ENCODE results near the gene SEH1L.

DNA sequence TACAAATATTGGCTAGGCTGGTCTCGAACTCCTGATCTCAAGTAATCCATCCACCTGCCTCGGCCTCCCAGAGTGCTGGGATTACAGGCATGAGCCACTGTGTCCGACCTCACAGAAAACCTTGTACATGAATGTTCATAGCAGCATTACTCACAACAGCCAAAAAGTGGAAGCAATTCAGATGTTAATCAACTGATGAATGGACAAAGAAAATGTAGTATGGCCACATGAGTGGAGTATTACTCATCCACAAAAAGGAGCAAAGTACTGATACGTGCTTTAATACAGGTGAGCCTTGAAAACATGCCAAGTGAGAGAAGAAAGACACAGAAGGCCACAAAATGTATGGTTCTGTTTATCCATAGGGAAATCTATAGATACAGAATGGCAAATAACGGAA lies 63.9 kb downstream of the SEH1L start:
- no peak for TF ChIP-seq ZEB2 (tag by site-specific recombination; IDR thresholded peaks at IDR 0.05)
- TF ChIP-seq, protein P1, sequence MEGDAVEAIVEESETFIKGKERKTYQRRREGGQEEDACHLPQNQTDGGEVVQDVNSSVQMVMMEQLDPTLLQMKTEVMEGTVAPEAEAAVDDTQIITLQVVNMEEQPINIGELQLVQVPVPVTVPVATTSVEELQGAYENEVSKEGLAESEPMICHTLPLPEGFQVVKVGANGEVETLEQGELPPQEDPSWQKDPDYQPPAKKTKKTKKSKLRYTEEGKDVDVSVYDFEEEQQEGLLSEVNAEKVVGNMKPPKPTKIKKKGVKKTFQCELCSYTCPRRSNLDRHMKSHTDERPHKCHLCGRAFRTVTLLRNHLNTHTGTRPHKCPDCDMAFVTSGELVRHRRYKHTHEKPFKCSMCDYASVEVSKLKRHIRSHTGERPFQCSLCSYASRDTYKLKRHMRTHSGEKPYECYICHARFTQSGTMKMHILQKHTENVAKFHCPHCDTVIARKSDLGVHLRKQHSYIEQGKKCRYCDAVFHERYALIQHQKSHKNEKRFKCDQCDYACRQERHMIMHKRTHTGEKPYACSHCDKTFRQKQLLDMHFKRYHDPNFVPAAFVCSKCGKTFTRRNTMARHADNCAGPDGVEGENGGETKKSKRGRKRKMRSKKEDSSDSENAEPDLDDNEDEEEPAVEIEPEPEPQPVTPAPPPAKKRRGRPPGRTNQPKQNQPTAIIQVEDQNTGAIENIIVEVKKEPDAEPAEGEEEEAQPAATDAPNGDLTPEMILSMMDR (tag by site-specific recombination; IDR thresholded peaks at IDR 0.05), result no peak
- no peak for TF ChIP-seq KLF16 (tag by site-specific recombination; IDR thresholded peaks at IDR 0.05)
- TF ChIP-seq KLF10 (tag by site-specific recombination; IDR thresholded peaks at IDR 0.05), result no peak
- no peak for TF ChIP-seq ZNF138 (tag by site-specific recombination; IDR thresholded peaks at IDR 0.05; ENCODE audit: borderline replicate concordance)
- TF ChIP-seq ZFP37 (tag by site-specific recombination; IDR thresholded peaks at IDR 0.05), result no peak
- TF ChIP-seq, protein P2, sequence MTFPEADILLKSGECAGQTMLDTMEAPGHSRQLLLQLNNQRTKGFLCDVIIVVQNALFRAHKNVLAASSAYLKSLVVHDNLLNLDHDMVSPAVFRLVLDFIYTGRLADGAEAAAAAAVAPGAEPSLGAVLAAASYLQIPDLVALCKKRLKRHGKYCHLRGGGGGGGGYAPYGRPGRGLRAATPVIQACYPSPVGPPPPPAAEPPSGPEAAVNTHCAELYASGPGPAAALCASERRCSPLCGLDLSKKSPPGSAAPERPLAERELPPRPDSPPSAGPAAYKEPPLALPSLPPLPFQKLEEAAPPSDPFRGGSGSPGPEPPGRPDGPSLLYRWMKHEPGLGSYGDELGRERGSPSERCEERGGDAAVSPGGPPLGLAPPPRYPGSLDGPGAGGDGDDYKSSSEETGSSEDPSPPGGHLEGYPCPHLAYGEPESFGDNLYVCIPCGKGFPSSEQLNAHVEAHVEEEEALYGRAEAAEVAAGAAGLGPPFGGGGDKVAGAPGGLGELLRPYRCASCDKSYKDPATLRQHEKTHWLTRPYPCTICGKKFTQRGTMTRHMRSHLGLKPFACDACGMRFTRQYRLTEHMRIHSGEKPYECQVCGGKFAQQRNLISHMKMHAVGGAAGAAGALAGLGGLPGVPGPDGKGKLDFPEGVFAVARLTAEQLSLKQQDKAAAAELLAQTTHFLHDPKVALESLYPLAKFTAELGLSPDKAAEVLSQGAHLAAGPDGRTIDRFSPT (tag by site-specific recombination; IDR thresholded peaks at IDR 0.05), result no peak
- TF ChIP-seq, protein P3, sequence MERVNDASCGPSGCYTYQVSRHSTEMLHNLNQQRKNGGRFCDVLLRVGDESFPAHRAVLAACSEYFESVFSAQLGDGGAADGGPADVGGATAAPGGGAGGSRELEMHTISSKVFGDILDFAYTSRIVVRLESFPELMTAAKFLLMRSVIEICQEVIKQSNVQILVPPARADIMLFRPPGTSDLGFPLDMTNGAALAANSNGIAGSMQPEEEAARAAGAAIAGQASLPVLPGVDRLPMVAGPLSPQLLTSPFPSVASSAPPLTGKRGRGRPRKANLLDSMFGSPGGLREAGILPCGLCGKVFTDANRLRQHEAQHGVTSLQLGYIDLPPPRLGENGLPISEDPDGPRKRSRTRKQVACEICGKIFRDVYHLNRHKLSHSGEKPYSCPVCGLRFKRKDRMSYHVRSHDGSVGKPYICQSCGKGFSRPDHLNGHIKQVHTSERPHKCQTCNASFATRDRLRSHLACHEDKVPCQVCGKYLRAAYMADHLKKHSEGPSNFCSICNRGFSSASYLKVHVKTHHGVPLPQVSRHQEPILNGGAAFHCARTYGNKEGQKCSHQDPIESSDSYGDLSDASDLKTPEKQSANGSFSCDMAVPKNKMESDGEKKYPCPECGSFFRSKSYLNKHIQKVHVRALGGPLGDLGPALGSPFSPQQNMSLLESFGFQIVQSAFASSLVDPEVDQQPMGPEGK (tag by site-specific recombination; IDR thresholded peaks at IDR 0.05), result no peak
- TF ChIP-seq ZNF121 (tag by site-specific recombination; IDR thresholded peaks at IDR 0.05), result no peak
- TF ChIP-seq, protein P4, sequence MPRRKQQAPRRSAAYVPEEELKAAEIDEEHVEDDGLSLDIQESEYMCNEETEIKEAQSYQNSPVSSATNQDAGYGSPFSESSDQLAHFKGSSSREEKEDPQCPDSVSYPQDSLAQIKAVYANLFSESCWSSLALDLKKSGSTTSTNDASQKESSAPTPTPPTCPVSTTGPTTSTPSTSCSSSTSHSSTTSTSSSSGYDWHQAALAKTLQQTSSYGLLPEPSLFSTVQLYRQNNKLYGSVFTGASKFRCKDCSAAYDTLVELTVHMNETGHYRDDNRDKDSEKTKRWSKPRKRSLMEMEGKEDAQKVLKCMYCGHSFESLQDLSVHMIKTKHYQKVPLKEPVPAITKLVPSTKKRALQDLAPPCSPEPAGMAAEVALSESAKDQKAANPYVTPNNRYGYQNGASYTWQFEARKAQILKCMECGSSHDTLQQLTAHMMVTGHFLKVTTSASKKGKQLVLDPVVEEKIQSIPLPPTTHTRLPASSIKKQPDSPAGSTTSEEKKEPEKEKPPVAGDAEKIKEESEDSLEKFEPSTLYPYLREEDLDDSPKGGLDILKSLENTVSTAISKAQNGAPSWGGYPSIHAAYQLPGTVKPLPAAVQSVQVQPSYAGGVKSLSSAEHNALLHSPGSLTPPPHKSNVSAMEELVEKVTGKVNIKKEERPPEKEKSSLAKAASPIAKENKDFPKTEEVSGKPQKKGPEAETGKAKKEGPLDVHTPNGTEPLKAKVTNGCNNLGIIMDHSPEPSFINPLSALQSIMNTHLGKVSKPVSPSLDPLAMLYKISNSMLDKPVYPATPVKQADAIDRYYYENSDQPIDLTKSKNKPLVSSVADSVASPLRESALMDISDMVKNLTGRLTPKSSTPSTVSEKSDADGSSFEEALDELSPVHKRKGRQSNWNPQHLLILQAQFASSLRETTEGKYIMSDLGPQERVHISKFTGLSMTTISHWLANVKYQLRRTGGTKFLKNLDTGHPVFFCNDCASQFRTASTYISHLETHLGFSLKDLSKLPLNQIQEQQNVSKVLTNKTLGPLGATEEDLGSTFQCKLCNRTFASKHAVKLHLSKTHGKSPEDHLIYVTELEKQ (tag by site-specific recombination; IDR thresholded peaks at IDR 0.05; ENCODE audit: borderline replicate concordance), result no peak
- TF ChIP-seq ZBTB8A (tag by site-specific recombination; IDR thresholded peaks at IDR 0.05), result no peak
- TF ChIP-seq ZBTB7A (tag by site-specific recombination; IDR thresholded peaks at IDR 0.05; ENCODE audit: low read depth), result no peak
- no peak for TF ChIP-seq ZFP3 (tag by site-specific recombination; IDR thresholded peaks at IDR 0.05; ENCODE audit: low read depth)

Measured in HEK293 (cell line).